Transverse colon (tissue), 3 donors: ENCODE measurements around the gene WWOX.

ENCODE experiments used
- EP300 ChIP-seq: sonication (generic); formaldehyde crosslinking; IDR thresholded peaks from one replicate; pipeline ENCODE4 v1.6.1; 2017; ENCODE audit warnings: antibody characterized with exemption, low read depth
- POLR2A ChIP-seq: fragments of 450-650 bp; IDR thresholded peaks from one replicate; pipeline ENCODE4 v1.6.1; 2016; ENCODE audit warnings: antibody characterized with exemption, mild to moderate bottlenecking, moderate library complexity
- TF ChIP-seq, protein P1 (sequence below), 5 experiments: fragments of 200-600 bp in 3 of 5; fragments of 450-650 bp in 2 of 5; sonication (generic) in 3 of 5; IDR thresholded peaks; 1 replicate in 2 of 5; 2 replicates in 3 of 5; pipeline ENCODE4 v1.5.1; 2016 to 2017; ENCODE audit warnings: antibody characterized with exemption in 5 of 5, inconsistent platforms in 3 of 5, mild to moderate bottlenecking in 2 of 5, moderate library complexity in 1 of 5

GRCh38 chr16:78589331-78589730 lies 489.9 kb downstream of the WWOX start:
- TF ChIP-seq, protein P1, sequence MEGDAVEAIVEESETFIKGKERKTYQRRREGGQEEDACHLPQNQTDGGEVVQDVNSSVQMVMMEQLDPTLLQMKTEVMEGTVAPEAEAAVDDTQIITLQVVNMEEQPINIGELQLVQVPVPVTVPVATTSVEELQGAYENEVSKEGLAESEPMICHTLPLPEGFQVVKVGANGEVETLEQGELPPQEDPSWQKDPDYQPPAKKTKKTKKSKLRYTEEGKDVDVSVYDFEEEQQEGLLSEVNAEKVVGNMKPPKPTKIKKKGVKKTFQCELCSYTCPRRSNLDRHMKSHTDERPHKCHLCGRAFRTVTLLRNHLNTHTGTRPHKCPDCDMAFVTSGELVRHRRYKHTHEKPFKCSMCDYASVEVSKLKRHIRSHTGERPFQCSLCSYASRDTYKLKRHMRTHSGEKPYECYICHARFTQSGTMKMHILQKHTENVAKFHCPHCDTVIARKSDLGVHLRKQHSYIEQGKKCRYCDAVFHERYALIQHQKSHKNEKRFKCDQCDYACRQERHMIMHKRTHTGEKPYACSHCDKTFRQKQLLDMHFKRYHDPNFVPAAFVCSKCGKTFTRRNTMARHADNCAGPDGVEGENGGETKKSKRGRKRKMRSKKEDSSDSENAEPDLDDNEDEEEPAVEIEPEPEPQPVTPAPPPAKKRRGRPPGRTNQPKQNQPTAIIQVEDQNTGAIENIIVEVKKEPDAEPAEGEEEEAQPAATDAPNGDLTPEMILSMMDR (IDR thresholded peaks at IDR 0.05), result no peak
- TF ChIP-seq POLR2A (no peak), EP300 (no peak)
